Measurements from ENCODE around the gene COX20.
A peak's percentile ranks its signal among the peaks of the same experiment; 100 is the strongest.
"Not testable (repeated sequence)": the region's sequence is repeated elsewhere in the genome, so short reads cannot be mapped to it uniquely, and the experiment has no call there.

The COX20 gene

GRCh38 chr1:244826712-244827111 lies 8.7 kb upstream of the COX20 start:
- no peak overlapping the region for H3K27ac ChIP-seq
- TF ChIP-seq ZFX (IDR thresholded peaks at IDR 0.05) (no peak), CTCF (conservative IDR thresholded peaks at IDR 0.05) (no peak)

GRCh38 chr1:244830639-244831038 lies 4.8 kb upstream of the COX20 start:
- TF ChIP-seq CTCF (conservative IDR thresholded peaks at IDR 0.05), result no peak
- no peak for TF ChIP-seq ZFX (IDR thresholded peaks at IDR 0.05)
- H3K27ac ChIP-seq, result no peak overlapping the region

GRCh38 chr1:244833260-244833659 lies 2.2 kb upstream of the COX20 start:
- H3K27ac ChIP-seq, result not testable (repeated sequence)

- TF ChIP-seq CTCF (conservative IDR thresholded peaks at IDR 0.05) (no peak), ZFX (IDR thresholded peaks at IDR 0.05) (no peak)
- peak overlapping the region; percentile 95 for H3K27ac ChIP-seq
Observed at GRCh38 chr1:244833734-244834542, 1.5 kb upstream of the COX20 start.

GRCh38 chr1:244834543-244835275 lies 749 bp upstream of the COX20 start:
- peak overlapping the region; percentile 95 for H3K27ac ChIP-seq
- TF ChIP-seq CTCF (conservative IDR thresholded peaks at IDR 0.05), result no peak
- no peak for TF ChIP-seq ZFX (IDR thresholded peaks at IDR 0.05)

GRCh38 chr1:244836135-244836521 lies 670 bp downstream of the COX20 start:
- peak overlapping the region; percentile 95 for H3K27ac ChIP-seq
- TF ChIP-seq CTCF (conservative IDR thresholded peaks at IDR 0.05) (no peak), ZFX (IDR thresholded peaks at IDR 0.05) (no peak)

- TF ChIP-seq CTCF (conservative IDR thresholded peaks at IDR 0.05) (no peak), ZFX (IDR thresholded peaks at IDR 0.05) (no peak)
- peak overlapping the region; percentile 95; the same call in 1 of the 2 replicates for H3K27ac ChIP-seq
Observed at GRCh38 chr1:244836584-244836983, 1.1 kb downstream of the COX20 start.
